GM19043 (cell line): ENCODE results near the gene SLC37A1.

Source experiments
- ATAC-seq: cut with Tn5 transposase; IDR thresholded peaks from one replicate; pipeline ENCODE4 v1.9.1; 2021; ENCODE audit warnings: low read depth; ENCODE audit not compliant: unreplicated experiment

Gene SLC37A1

DNA sequence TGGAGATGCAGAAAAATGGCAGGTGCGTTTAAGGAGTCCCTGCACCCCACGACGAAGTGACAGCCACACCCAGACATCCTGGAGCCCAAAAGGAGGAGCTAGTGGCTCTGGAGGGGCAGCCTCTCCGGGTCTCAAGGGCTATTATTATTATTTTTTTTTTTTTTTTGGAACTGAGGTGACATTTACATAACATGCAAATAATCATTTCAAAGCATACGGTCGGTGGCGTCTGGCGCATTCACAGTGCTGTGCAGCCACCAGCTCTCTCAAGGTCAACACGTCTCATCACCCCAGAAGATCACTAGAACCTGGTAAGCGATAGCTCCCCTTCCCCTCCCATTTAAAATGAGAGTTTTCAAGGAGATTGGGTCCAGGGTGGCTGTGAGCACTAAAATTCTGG is 72.2 kb downstream of the SLC37A1 start:
- ATAC-seq: no peak

GRCh38 chr21:42586406-42586805 is 72.8 kb downstream of the SLC37A1 start:
- ATAC-seq: no peak

DNA sequence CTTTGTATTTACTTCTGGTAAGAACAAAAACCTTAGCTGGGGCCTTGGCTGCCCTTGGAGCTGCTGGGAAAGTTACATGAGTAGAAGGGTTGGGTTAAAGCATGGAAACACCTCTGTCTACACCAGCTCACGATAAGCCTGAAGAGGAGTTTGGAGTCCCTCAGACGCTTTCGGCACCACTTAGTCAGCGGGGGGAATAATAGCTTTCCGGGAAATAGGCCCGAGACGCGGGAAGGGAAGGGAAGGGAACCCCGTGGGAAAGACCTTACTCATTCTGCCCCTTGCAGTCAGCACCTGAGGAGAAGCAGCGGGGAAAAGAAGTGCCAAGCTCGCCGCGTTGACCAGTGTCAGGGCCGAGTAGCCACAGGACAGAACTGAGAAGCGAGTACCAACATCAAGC is 73.4 kb downstream of the SLC37A1 start:
- ATAC-seq: no peak

GRCh38 chr21:42590431-42591131 is 76.9 kb downstream of the SLC37A1 start:
- no peak for ATAC-seq

GRCh38 chr21:42591170-42591869 is 77.7 kb downstream of the SLC37A1 start:
- ATAC-seq: no peak

DNA sequence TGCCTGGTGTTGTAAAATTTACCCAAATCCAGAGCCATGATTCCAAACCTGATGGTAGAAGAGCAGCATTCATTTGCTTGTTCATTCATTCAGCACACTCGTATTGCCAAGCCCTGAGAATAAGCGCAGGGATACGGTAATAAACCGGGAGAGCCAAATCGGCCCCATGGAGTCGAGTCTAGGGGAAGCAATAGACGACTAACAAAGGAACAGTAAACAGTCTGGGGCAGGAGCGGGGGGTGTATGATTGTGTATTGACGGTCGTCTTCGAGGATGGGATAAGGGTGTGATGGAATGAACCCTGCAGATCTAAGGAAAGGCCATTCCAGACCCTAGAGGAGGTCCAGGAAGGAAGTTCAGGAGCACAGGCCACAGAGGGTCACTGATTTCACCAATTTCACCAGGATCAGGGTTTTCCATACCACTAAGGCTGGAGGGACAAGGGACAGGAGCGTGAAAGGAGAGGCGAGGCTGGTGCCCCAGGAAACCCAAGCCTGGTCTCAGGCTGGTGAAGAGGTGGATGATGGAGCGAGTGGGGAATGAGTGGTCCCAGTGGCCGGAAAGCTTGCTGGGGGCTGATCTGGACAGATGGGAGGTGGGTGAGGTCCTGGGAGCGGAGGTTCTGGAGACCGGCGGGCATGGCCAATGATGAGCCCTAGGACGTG is 78.6 kb downstream of the SLC37A1 start:
- ATAC-seq: no peak

DNA sequence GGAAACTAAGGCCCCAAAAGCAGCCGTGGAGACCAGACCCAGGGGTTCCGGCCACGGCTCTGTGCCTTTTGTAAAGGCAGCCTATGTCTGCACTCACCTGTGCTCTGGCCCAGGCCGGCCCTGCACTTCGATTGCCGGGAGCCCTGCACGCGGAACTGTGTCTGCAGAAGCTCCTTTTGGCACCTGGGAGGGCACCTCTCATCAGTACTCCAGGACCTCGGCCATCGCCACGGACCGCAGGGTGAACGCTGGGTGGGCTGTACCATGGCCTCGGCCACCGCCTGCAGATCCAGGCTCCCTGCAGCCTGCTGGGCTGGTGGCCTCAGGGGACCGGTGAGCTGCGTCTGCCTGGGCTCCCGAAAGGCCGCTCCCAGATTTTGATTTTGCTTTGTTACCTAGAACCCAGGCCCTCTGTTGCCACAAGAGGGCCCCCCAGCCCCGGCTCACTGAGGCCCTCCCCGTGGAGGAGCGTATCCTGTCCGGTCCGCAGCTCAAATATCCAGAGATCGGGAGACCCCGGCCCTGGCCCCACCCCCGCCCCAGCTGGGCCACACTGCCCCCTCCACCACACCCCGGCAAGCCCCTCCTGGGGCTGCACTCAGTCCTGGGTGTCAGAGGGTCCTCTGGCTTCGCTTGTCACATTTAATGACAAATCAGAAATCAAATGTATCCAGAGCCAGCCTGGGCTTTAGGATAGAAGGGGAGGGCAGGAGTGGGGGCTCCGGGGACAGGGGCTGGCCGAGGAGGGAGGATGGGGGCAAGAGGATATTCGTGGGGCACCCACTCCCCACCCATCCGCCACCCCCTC is 79.6 kb downstream of the SLC37A1 start:
- ATAC-seq: no peak

GRCh38 chr21:42594616-42595282 is 81.1 kb downstream of the SLC37A1 start:
- no peak for ATAC-seq

DNA sequence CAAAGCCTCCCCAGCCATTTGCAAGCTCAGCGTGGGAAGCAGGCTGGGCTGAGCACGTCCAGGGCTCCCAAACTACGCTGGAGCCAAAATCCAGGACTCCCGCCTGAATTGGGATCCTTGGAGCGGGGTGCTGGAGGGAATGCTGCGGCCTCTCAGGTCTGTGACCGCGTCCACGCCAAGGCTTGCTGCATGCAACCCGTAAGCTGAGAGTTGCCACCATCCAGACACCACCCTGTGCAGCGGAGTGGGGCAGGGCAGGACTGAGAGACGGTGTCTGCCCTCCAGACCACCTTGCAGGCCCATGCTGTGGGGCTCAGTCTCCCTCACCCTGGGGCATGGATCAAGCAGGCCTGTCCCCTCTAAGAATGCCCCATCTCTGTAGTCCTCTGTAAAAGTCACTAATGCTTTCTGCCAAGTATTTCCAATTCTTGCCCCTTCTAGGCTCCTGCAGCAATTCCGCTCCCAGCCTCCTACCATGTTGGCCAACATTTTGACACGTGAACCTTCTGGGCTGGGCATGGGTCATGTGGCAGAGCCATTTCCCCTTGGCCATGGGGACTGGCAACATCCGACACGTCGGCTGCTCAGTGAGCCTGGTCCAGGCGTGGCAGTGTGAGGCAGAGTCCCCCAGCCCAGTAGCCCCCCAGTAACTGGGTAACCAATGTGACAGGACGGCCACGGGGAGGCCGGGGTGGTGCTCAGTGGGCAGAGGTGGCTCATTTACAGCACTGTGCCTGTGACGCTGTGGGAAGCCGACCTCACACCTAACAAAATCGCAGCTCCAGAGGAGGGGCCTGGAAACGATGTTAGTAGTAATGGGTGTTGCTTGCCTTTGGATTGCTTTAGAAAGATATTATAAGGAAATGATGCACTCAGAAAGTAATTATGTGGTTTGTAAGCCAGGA is 81.9 kb downstream of the SLC37A1 start:
- ATAC-seq: no peak

- ATAC-seq: no peak
Measured at GRCh38 chr21:42596657-42597056, 83.0 kb downstream of the SLC37A1 start.

GRCh38 chr21:42597487-42598158 is 84.0 kb downstream of the SLC37A1 start:
- no peak for ATAC-seq

DNA sequence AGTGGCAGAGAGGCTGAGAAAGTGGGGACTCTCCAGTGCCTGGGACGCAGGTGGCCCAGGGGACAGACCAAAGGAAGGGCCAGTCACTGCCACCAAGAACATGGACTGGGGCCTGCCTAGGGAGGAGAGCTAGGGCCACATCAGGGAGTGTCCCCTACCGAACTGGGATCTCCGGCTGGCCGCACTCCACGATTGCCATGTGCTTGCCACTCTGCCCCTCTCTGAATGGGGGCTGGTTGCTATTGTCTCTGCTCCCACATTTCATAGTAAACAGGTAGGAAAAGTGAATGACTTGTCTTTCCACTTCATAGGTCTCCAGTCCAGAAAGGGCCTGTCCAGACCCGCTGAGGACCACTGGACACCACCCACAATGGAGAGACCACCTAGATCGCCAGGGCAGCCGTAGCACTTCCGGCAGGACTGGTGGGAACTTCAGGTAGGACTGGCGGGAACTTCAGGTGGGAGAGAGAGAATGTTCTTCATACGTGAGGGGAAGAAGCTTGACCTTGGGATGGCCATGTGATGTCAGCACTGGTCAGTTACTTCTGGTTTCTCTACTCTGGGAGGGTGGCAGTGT is 84.6 kb downstream of the SLC37A1 start:
- ATAC-seq: no peak

DNA sequence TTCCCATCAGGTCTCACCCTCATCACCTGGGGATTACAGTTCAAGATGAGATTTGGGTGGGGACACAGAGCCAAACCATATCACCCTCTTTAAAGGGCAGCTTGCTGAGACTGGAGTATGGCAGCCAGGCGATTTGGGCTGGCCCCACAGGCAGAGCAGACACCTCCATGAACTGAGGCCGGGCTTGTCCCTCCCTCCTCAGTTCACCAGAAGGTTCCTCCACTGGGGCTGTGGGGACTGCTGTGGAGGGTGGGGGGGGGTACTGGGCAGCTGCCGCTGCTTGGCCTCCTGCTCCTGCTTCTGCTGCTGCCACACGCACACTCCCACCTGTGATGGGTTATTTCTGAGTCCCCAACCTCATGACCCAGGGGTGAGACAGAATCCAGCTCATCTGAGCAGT is 85.8 kb downstream of the SLC37A1 start:
- no peak for ATAC-seq

DNA sequence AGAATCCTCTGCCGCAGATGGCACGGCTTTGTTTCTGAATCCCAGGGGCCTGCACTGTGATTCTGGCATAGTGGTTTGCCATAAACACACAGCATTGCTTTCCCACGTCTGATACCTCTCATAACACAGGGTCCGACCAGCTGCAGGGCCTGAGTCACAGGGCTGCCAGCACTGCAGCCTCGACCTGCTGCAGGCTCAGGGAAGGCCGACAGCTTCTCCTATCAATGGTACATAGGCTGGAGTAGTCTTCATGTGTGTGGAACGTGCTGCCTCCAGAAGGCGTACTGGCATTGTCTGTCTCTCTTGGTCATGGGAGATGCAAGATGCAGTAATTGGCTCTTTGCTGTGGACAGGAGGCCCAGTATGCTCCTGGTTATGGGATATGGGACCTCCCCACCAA is 86.3 kb downstream of the SLC37A1 start:
- ATAC-seq: no peak

DNA sequence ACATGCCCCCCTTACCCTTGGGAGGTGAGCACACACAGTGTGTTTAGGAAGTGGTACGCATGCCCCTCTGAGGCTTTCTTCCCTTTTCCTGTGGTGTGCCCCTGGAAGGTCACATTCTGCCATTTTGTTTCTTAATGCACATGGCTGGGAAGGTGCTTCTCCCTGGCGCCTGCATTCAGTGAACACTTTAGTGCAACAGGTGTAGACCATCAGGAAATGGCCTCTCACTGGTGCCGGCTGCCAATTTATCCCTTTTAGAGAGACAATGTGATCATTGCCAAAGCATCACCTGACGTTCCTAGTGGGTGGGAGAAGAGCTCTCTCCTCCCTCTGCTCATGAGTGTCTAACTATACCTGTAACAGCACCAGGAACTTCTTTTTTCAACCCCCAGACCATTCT is 88.0 kb downstream of the SLC37A1 start:
- no peak for ATAC-seq

GRCh38 chr21:42607102-42607501 is 93.5 kb downstream of the SLC37A1 start:
- ATAC-seq: no peak

- ATAC-seq: no peak
Measured at GRCh38 chr21:42607525-42608102, 94.0 kb downstream of the SLC37A1 start.

- no peak for ATAC-seq
Measured at GRCh38 chr21:42608446-42608845, 94.8 kb downstream of the SLC37A1 start.
